CD8-positive, alpha-beta memory T cell (primary cell): ENCODE measurements around the gene GON7. TPM values are rescaled to one million over a fixed set of nuclear protein-coding genes. Genes with fewer than 3 reads are reported as not detected.

Experiments
- polyA plus RNA-seq: library from polyadenylated mRNA; unstranded; fragments of 300-500 nt; fragmentation: Illumina TruSeq; gene quantifications from one replicate; pipeline ENCODE4 v1.2.3, GENCODE V29; 2021
- total RNA-seq, 2 experiments: library from RNA; stranded (reverse); gene quantifications; one replicate each; pipeline ENCODE4 v1.2.3, GENCODE V29; 2021

Gene GON7
- total and polyA plus RNA-seq, 3 experiments from 2014 or later: 19.7 to 24.2 (median 19.8) TPM

Other genes starting within 250 kb of the GON7 start
- 10 to 100 TPM; 66.1 to 75.1 TPM for gene ITPK1, start 91.1 kb downstream of the GON7 start, total RNA-seq
- 40.4 TPM for gene ITPK1, start 91.1 kb downstream of the GON7 start, polyA plus RNA-seq
- 10 to 100 TPM; 16.7 to 17.4 TPM for gene MOAP1, start 22.2 kb downstream of the GON7 start, total RNA-seq
- gene MOAP1, start 22.2 kb downstream of the GON7 start, polyA plus RNA-seq: 67.4 TPM
- 10 to 100 TPM; 19.3 to 20.5 TPM for gene LYSET, start 21.7 kb downstream of the GON7 start, total RNA-seq
- gene LYSET, start 21.7 kb downstream of the GON7 start, polyA plus RNA-seq: 37.9 TPM
- 10 to 100 TPM; 39.4 to 42.3 TPM for gene UBR7, start 191 bp upstream of the GON7 start, total RNA-seq
- 31.7 TPM for gene UBR7, start 191 bp upstream of the GON7 start, polyA plus RNA-seq
- gene BTBD7, start 126.0 kb upstream of the GON7 start, total RNA-seq: 10 to 100 TPM; 25.2 to 25.7 TPM
- 9.6 TPM for gene BTBD7, start 126.0 kb upstream of the GON7 start, polyA plus RNA-seq
- not detected for gene COX8C, start 140.1 kb upstream of the GON7 start, total RNA-seq
- gene COX8C, start 140.1 kb upstream of the GON7 start, polyA plus RNA-seq: not detected
- under 1 TPM in 1 of 2 experiments, not detected in 1; 0.07 TPM for gene UNC79, start 223.9 kb upstream of the GON7 start, total RNA-seq
- gene UNC79, start 223.9 kb upstream of the GON7 start, polyA plus RNA-seq: not detected